Activated CD4-positive, alpha-beta memory T cell treated with anti-CD3 and anti-CD28 coated beads for 36 hours (primary cell): ENCODE results near the gene NAV2. TPM values are rescaled to one million over a fixed set of nuclear protein-coding genes. Genes with fewer than 3 reads are reported as not detected.

Source experiments
- CTCF ChIA-PET: fragments of 350-600 bp; sonication (Branson Sonifier 250); formaldehyde crosslinking; loops from one replicate; lab custom pipeline; 2021; ENCODE audit warnings: antibody characterized with exemption, inconsistent platforms; lab: Charles Lee
- POLR2A ChIA-PET: fragments of 350-600 bp; sonication (Branson Sonifier 250); formaldehyde crosslinking; loops from one replicate; lab custom pipeline; 2021; ENCODE audit warnings: antibody characterized with exemption; lab: Charles Lee
- DNase-seq: peaks from one replicate; pipeline ENCODE4 v3.0.0-alpha.2; 2020
- H3K27ac Mint-ChIP-seq: one replicate; pipeline ENCODE4 v1.8.0; 2021; ENCODE audit warnings: mixed read lengths
- H3K27me3 Mint-ChIP-seq: one replicate; pipeline ENCODE4 v1.8.0; 2021; ENCODE audit warnings: mixed read lengths
- H3K36me3 Mint-ChIP-seq: one replicate; pipeline ENCODE4 v1.8.0; 2021; ENCODE audit warnings: mixed read lengths
- H3K4me1 Mint-ChIP-seq: one replicate; pipeline ENCODE4 v1.8.0; 2021; ENCODE audit warnings: low read depth, mixed read lengths
- H3K4me3 Mint-ChIP-seq: one replicate; pipeline ENCODE4 v1.8.0; 2021; ENCODE audit warnings: mild to moderate bottlenecking, mixed read lengths
- H3K9me3 Mint-ChIP-seq: one replicate; pipeline ENCODE4 v1.8.0; 2021; ENCODE audit warnings: mixed read lengths
- intact Hi-C: fragments of 100-400 bp; cut with micrococcal nuclease; formaldehyde crosslinking; loops from one replicate; pipeline ENCODE4 v1.15.1; 2023
- total RNA-seq, 2 experiments: library from RNA; stranded (reverse); gene quantifications; one replicate each; pipeline ENCODE4 v1.2.3, GENCODE V29; 2021

The NAV2 gene
- total RNA-seq, 2 experiments from 2014 or later, result 0.75 to 0.86 TPM

DNA sequence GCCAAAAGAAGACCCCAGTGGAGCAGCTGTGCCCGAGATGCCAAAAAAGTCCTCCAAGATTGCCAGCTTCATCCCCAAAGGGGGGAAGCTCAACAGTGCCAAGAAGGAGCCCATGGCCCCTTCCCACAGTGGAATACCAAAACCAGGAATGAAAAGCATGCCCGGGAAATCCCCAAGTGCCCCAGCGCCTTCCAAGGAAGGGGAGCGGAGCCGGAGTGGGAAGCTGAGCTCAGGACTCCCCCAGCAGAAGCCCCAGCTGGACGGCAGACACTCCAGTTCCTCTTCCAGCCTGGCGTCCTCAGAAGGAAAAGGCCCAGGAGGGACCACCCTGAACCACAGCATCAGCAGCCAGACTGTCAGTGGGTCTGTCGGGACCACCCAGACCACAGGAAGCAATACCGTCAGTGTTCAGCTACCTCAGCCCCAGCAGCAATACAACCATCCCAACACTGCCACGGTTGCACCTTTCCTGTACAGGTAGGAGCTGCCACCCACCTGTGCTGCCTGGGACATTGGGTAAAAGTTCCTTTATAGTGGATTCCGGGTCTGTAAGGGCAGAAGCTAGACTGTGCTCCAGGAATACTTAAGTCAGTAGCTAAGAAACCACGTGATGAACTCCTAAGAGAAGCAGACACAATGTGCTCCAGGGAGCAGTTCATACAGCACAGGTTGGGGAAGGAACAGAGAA, 221.3 kb downstream of the NAV2 start:
- intact Hi-C loops, result no loop called here
- Mint-ChIP-seq H3K4me3 (no peak overlapping the region), H3K27me3 (no peaks in the 10 kb centered on the region), H3K27ac (no peak overlapping the region), H3K9me3 (no peaks in the 10 kb centered on the region), H3K36me3 (no peaks in the 10 kb centered on the region), H3K4me1 (no peaks in the 10 kb centered on the region)
- POLR2A ChIA-PET, result interaction anchor here (0.6 kb wide), 1 partner anchor 32 kb away, joined by 3 read pairs; no protein-coding TSS in a partner anchor
- CTCF ChIA-PET, result interaction anchor here (0.7 to 2.2 kb wide), 3 partner anchors 18 to 198 kb away, joined by 3 to 7 read pairs (median 4); no protein-coding TSS in a partner anchor
- no peak for DNase-seq

- POLR2A ChIA-PET, result no interaction called here
- no peaks in the 10 kb centered on the region for H3K4me1 Mint-ChIP-seq
- DNase-seq, result no peak
Observed at GRCh38 chr11:19934828-19935259, 222.2 kb downstream of the NAV2 start.

GRCh38 chr11:19935507-19935906, 222.9 kb downstream of the NAV2 start:
- Mint-ChIP-seq H3K27me3 (no peaks in the 10 kb centered on the region), H3K36me3 (no peaks in the 10 kb centered on the region)
- intact Hi-C loops, result loop anchor here (5.0 kb wide), 1 partner anchor 197 kb away; no protein-coding TSS in a partner anchor

More at GRCh38 chr11:19934828-19935259, 222.2 kb downstream of the NAV2 start:
- Mint-ChIP-seq H3K36me3 (no peaks in the 10 kb centered on the region), H3K27ac (no peak overlapping the region), H3K27me3 (no peaks in the 10 kb centered on the region), H3K4me3 (no peak overlapping the region), H3K9me3 (no peaks in the 10 kb centered on the region)
- intact Hi-C loops, result loop anchor here (5.0 kb wide), 1 partner anchor 197 kb away; no protein-coding TSS in a partner anchor
- CTCF ChIA-PET, result interaction anchor here (0.7 to 2.2 kb wide), 6 partner anchors 9 to 193 kb away, joined by 3 to 7 read pairs (median 3); no protein-coding TSS in a partner anchor

DNA sequence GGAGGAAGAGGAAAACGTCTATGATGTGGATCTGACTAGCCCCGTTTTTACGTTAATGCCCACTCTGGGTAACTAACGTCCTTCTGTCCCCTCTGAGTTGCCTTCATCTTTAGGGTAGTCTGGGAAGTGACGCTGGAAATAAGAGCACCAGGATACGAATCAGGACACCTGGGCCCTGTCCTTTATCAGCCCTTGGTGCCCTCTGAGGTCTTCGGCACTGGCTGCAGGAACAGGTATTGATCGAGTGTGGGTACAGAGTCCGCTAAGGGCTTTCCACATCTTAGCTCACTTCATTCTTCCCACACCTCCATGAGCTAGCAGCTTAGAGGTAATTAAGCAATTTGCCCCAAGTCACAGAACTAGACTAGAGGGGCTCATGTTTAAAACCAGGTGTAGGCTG, 223.8 kb downstream of the NAV2 start:
- ChIA-PET POLR2A (interaction anchor here (0.5 kb wide), 1 partner anchor 51 kb away, joined by 3 read pairs; no protein-coding TSS in a partner anchor), CTCF (interaction anchor here (0.7 to 2.5 kb wide), 7 partner anchors 7 to 417 kb away, joined by 3 to 7 read pairs (median 3); no protein-coding TSS in a partner anchor)
- H3K36me3 Mint-ChIP-seq, result no peaks in the 10 kb centered on the region
- DNase-seq, result no peak
- H3K27me3 Mint-ChIP-seq, result no peaks in the 10 kb centered on the region
- intact Hi-C loops, result loop anchor here (5.0 kb wide), 1 partner anchor 196 kb away; no protein-coding TSS in a partner anchor
- no peaks in the 10 kb centered on the region for H3K9me3 Mint-ChIP-seq
- no peak overlapping the region for H3K27ac Mint-ChIP-seq
- H3K4me3 Mint-ChIP-seq, result no peak overlapping the region
- no peaks in the 10 kb centered on the region for H3K4me1 Mint-ChIP-seq

More at GRCh38 chr11:19935507-19935906, 222.9 kb downstream of the NAV2 start:
- Mint-ChIP-seq H3K4me3 (no peak overlapping the region), H3K9me3 (no peaks in the 10 kb centered on the region), H3K4me1 (no peaks in the 10 kb centered on the region), H3K27ac (no peak overlapping the region)
- DNase-seq, result no peak
- ChIA-PET POLR2A (interaction anchor here (0.6 kb wide), 1 partner anchor 20 kb away, joined by 4 read pairs; no protein-coding TSS in a partner anchor), CTCF (interaction anchor here (0.8 to 2.5 kb wide), 8 partner anchors 8 to 197 kb away, joined by 3 to 7 read pairs (median 4); no protein-coding TSS in a partner anchor)

DNA sequence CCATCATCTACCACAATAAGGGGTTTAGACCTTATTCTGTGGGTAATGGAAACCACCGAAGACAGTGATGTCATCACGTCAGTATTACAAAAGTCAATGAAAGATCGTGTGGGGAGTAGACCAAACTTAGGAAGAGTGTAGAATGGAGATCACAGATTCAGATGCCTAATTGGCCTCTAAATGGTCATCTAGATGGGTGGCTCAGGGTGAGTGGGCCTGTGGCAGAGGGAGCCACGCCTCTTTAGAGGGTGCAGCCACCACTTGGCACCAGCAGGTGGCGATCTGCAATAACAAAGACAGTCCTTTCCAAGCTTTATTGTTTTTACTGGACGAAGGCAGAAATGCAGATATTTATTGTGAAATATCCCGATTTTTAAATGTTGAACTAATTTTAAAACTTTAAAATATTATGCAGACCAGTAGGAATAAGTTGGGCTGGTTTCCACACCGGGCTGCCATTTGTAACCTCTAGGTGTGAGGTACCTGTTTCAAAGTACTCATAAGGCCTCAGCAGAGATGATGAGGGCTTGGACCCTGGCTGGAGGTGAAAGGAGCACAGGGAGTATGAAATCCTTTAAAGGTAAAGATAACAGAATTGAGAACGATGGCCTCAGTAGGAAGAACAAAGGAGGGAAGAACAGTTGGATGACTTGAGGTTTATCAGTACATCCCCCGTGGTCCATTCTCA, 225.7 kb downstream of the NAV2 start:
- Mint-ChIP-seq H3K36me3 (no peaks in the 10 kb centered on the region), H3K4me3 (no peak overlapping the region), H3K4me1 (no peaks in the 10 kb centered on the region), H3K27me3 (no peaks in the 10 kb centered on the region), H3K9me3 (no peaks in the 10 kb centered on the region), H3K27ac (no peak overlapping the region)
- ChIA-PET POLR2A (no interaction called here), CTCF (interaction anchor here (1.0 to 3.6 kb wide), 2 partner anchors 13 to 190 kb away, joined by 4 to 19 read pairs; no protein-coding TSS in a partner anchor)
- DNase-seq, result peak; percentile 59
- intact Hi-C loops, result loop anchor here (1.0 to 5.0 kb wide), 2 partner anchors 173 to 194 kb away; no protein-coding TSS in a partner anchor

DNA sequence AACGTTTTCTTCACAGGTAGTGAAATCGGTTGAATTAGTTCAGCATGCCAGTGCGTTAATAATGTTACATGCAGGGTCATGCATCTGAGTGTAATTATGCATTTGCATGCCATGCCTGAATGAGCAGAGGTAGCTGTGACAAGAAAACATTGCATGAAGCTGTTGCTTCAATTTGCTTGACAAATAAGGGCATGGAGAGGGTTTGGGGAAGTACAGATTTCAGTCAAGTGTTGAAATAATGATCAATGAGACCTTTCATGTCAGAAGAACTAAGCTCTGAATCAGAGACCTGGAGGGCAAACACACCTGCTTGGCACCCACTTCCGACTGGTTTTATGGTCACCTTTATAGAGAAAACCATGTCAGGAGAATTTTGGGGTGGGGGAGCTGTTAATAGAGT, 226.2 kb downstream of the NAV2 start:
- Mint-ChIP-seq H3K4me3 (no peak overlapping the region), H3K27ac (no peak overlapping the region), H3K27me3 (no peaks in the 10 kb centered on the region), H3K4me1 (no peaks in the 10 kb centered on the region), H3K9me3 (no peaks in the 10 kb centered on the region), H3K36me3 (no peaks in the 10 kb centered on the region)
- ChIA-PET POLR2A (no interaction called here), CTCF (interaction anchor here (0.7 to 3.6 kb wide), 3 partner anchors 12 to 194 kb away, joined by 3 to 19 read pairs (median 4); no protein-coding TSS in a partner anchor)
- DNase-seq, result no peak
- intact Hi-C loops, result loop anchor here (1.0 to 5.0 kb wide), 2 partner anchors 172 to 193 kb away; no protein-coding TSS in a partner anchor

- H3K27ac Mint-ChIP-seq, result no peak overlapping the region
- intact Hi-C loops, result loop anchor here (5.0 kb wide), 1 partner anchor 193 kb away; no protein-coding TSS in a partner anchor
Observed at GRCh38 chr11:19939415-19939929, 226.8 kb downstream of the NAV2 start.

DNA sequence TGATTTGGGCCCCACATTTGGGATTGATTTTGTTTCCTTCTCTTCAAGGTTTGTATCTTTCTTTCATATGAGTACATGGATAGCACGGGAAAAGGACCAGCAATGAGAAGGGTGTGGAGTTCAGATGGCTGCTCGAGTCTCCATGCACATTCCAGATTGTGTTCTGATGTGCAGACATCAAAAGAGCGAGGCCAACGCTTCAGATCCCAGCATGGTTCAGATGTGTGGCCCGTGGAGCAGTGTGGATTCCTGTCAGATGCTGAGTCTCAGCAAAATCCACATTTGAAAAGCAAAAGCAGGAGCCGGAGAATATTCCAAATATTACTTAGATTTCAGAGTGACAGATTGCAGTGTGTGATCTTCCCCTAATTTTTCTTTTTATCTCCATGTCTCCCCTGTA, 228.2 kb downstream of the NAV2 start:
- Mint-ChIP-seq H3K27ac (no peak overlapping the region), H3K36me3 (no peaks in the 10 kb centered on the region), H3K4me1 (no peaks in the 10 kb centered on the region), H3K9me3 (no peaks in the 10 kb centered on the region), H3K4me3 (no peak overlapping the region), H3K27me3 (no peaks in the 10 kb centered on the region)
- POLR2A ChIA-PET, result no interaction called here
- intact Hi-C loops, result no loop called here
- CTCF ChIA-PET, result interaction anchor here (1.0 to 3.6 kb wide), 3 partner anchors 10 to 191 kb away, joined by 3 to 19 read pairs (median 10); no protein-coding TSS in a partner anchor
- DNase-seq, result no peak

More at GRCh38 chr11:19939415-19939929, 226.8 kb downstream of the NAV2 start:
- no peaks in the 10 kb centered on the region for H3K36me3 Mint-ChIP-seq
- CTCF ChIA-PET, result interaction anchor here (0.7 to 3.6 kb wide), 4 partner anchors 12 to 193 kb away, joined by 3 to 19 read pairs (median 7); no protein-coding TSS in a partner anchor
- DNase-seq, result no peak
- H3K4me3 Mint-ChIP-seq, result no peak overlapping the region
- H3K9me3 Mint-ChIP-seq, result no peaks in the 10 kb centered on the region
- H3K4me1 Mint-ChIP-seq, result no peaks in the 10 kb centered on the region
- POLR2A ChIA-PET, result no interaction called here
- H3K27me3 Mint-ChIP-seq, result no peaks in the 10 kb centered on the region

- Mint-ChIP-seq H3K4me3 (no peak overlapping the region), H3K9me3 (no peaks in the 10 kb centered on the region), H3K27ac (no peak overlapping the region), H3K27me3 (no peaks in the 10 kb centered on the region), H3K4me1 (peaks cover 4% of the 10 kb centered on the region), H3K36me3 (no peaks in the 10 kb centered on the region)
- intact Hi-C loops, result no loop called here
- ChIA-PET POLR2A (no interaction called here), CTCF (interaction anchor here (1.6 to 2.6 kb wide), 2 partner anchors 163 to 181 kb away, joined by 4 to 14 read pairs; no protein-coding TSS in a partner anchor)
- DNase-seq, result no peak
Observed at GRCh38 chr11:19946681-19947080, 234.0 kb downstream of the NAV2 start.

GRCh38 chr11:19947537-19948114, 235.0 kb downstream of the NAV2 start:
- H3K36me3 Mint-ChIP-seq, result no peaks in the 10 kb centered on the region
- H3K4me3 Mint-ChIP-seq, result no peak overlapping the region
- peaks cover 8% of the 10 kb centered on the region for H3K4me1 Mint-ChIP-seq
- no peak for DNase-seq
- POLR2A ChIA-PET, result no interaction called here
- no peak overlapping the region for H3K27ac Mint-ChIP-seq
- peaks cover 2% of the 10 kb centered on the region for H3K27me3 Mint-ChIP-seq
- CTCF ChIA-PET, result interaction anchor here (0.8 to 2.6 kb wide), 2 partner anchors 11 to 180 kb away, joined by 3 to 14 read pairs; no protein-coding TSS in a partner anchor
- no peaks in the 10 kb centered on the region for H3K9me3 Mint-ChIP-seq
- intact Hi-C loops, result no loop called here

GRCh38 chr11:19949606-19950005, 237.0 kb downstream of the NAV2 start:
- CTCF ChIA-PET, result interaction anchor here (1.1 to 5.9 kb wide), 6 partner anchors 9 to 265 kb away, joined by 3 to 76 read pairs (median 22); no protein-coding TSS in a partner anchor
- Mint-ChIP-seq H3K4me3 (no peak overlapping the region), H3K4me1 (peaks cover 13% of the 10 kb centered on the region), H3K27me3 (peaks cover 11% of the 10 kb centered on the region), H3K9me3 (no peaks in the 10 kb centered on the region), H3K27ac (no peak overlapping the region), H3K36me3 (no peaks in the 10 kb centered on the region)
- intact Hi-C loops, result loop anchor here (10.0 kb wide), 1 partner anchor 405 kb away; no protein-coding TSS in a partner anchor
- POLR2A ChIA-PET, result no interaction called here
- DNase-seq, result no peak
